SH-SY5Y (cell line): ENCODE data around the gene ZC2HC1C.

Source experiments
- GATA2 ChIP-seq: IDR thresholded peaks from 2 replicates; pipeline ENCODE4 v1.6.1; 2011; ENCODE audit warnings: mild to moderate bottlenecking, low read depth, low read length
- GATA3 ChIP-seq: IDR thresholded peaks from 2 replicates; pipeline ENCODE4 v1.6.1; 2011; ENCODE audit warnings: low read depth, mild to moderate bottlenecking, low read length, moderate library complexity

DNA sequence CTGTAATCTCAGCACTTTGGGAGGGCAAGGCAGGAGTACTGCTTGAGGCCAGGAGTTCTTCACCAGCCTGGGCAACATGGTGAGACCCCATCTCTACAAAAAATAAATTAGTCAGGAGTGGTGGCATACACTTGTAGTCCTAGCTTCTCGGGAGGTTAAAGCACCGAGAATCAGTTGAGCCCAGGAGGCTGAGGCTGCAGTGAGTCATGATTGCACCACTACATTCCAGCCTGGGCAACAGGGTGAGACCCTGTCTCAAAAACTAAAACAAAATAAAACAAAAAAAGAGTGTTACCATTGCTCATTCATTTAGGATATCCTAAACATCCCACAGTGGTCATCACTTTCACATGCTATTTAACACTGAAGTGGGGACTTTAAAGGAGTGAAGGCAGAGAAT lies 49.6 kb downstream of the ZC2HC1C start:
- TF ChIP-seq GATA2, result no peak
- no peak for TF ChIP-seq GATA3
